ENCODE measurements around the gene GNB5.
"Not testable (repeated sequence)": the region's sequence is repeated elsewhere in the genome, so short reads cannot be mapped to it uniquely, and the experiment has no call there.

GNB5 gene

GRCh38 chr15:52204657-52205056 lies 13.5 kb upstream of the GNB5 start:
- DNase-seq: no peak

GRCh38 chr15:52200831-52201365 lies 9.7 kb upstream of the GNB5 start:
- no peak for DNase-seq

- DNase-seq: no peak
Measured at GRCh38 chr15:52199271-52199670, 8.1 kb upstream of the GNB5 start.

GRCh38 chr15:52196891-52197290 lies 5.7 kb upstream of the GNB5 start:
- DNase-seq: no peak

GRCh38 chr15:52193791-52194190 lies 2.6 kb upstream of the GNB5 start:
- no peak for DNase-seq

GRCh38 chr15:52193321-52193720 lies 2.1 kb upstream of the GNB5 start:
- DNase-seq: no peak

GRCh38 chr15:52186651-52187486 lies 4.3 kb downstream of the GNB5 start:
- DNase-seq: no peak

- DNase-seq: no peak
Measured at GRCh38 chr15:52185151-52185561, 6.0 kb downstream of the GNB5 start.

- DNase-seq: no peak
Measured at GRCh38 chr15:52184721-52185120, 6.5 kb downstream of the GNB5 start.

- no peak for DNase-seq
Measured at GRCh38 chr15:52183562-52184173, 7.5 kb downstream of the GNB5 start.

- DNase-seq: no peak
Measured at GRCh38 chr15:52181938-52182780, 9.0 kb downstream of the GNB5 start.

- no peak for DNase-seq
Measured at GRCh38 chr15:52180851-52181450, 10.2 kb downstream of the GNB5 start.

- no peak for DNase-seq
Measured at GRCh38 chr15:52180196-52180835, 10.9 kb downstream of the GNB5 start.

- DNase-seq: peak; percentile 59
Measured at GRCh38 chr15:52179278-52180195, 11.7 kb downstream of the GNB5 start.

- no peak for DNase-seq
Measured at GRCh38 chr15:52178765-52179164, 12.4 kb downstream of the GNB5 start.

GRCh38 chr15:52172869-52173268 lies 18.3 kb downstream of the GNB5 start:
- no peak for DNase-seq

GRCh38 chr15:52171807-52172206 lies 19.4 kb downstream of the GNB5 start:
- no peak for DNase-seq

GRCh38 chr15:52171386-52171785 lies 19.8 kb downstream of the GNB5 start:
- no peak for DNase-seq

GRCh38 chr15:52170199-52170598 lies 21.0 kb downstream of the GNB5 start:
- not testable (repeated sequence) for DNase-seq

GRCh38 chr15:52165494-52166131 lies 25.6 kb downstream of the GNB5 start:
- not testable (repeated sequence) for DNase-seq
